A549 (cell line): ENCODE results near the gene P4HA2. TPM values are rescaled to one million over a fixed set of nuclear protein-coding genes. Genes with fewer than 3 reads are reported as not detected.

ENCODE experiments used
- ATAC-seq, 2 experiments: fragments of 200-7000 bp in 1 of 2; fragments of >200 bp in 1 of 2; cut with Nextera tagmentation in 1 of 2; cut with Tn5 transposase in 1 of 2; 3 replicates each; pipeline versions ENCODE4 v1.8.0 to v1.9.1; 2018 to 2020; ENCODE audit warnings: mild to moderate bottlenecking in 1 of 2, moderate library complexity in 1 of 2
- CTCF ChIA-PET: fragments of 300-600 bp; sonication (Branson Sonifier 250); formaldehyde crosslinking; extraction: SDS; loops from one replicate; lab custom pipeline; 2021; ENCODE audit warnings: antibody characterized with exemption, inconsistent platforms; lab: Yijun Ruan, JAX
- POLR2A ChIA-PET: fragments of 350-600 bp; formaldehyde crosslinking; extraction: SDS; loops from one replicate; lab custom pipeline; 2021; ENCODE audit warnings: antibody characterized with exemption, inconsistent platforms; lab: Yijun Ruan, JAX
- DNase-seq, 2 experiments: peaks; one replicate each; pipeline versions ENCODE4 v3.0.0 to v3.0.0-alpha.2; 2011 to 2016; ENCODE audit warnings: low read depth in 1 of 2, low spot score in 1 of 2
- FAIRE-seq: peaks from 2 replicates; lab custom pipeline; 2011; peaks lifted over from hg19 to GRCh38; lab: Jason Lieb, UNC
- H3K27ac ChIP-seq, 2 experiments: fragments of >200 bp; sonication (Bioruptor Twin); formaldehyde crosslinking; 3 replicates each; pipeline ENCODE4 v1.5.1; 2016 to 2017
- H3K4me1 ChIP-seq: fragments of >200 bp; sonication (Bioruptor Twin); formaldehyde crosslinking; 3 replicates; pipeline ENCODE4 v1.6.1; 2016
- H3K4me2 ChIP-seq: fragments of >200 bp; sonication (Bioruptor Twin); formaldehyde crosslinking; 3 replicates; pipeline ENCODE4 v1.6.1; 2016
- H3K4me3 ChIP-seq: fragments of >200 bp; sonication (Bioruptor Twin); formaldehyde crosslinking; 3 replicates; pipeline ENCODE4 v1.5.1; 2016
- H3K9me3 ChIP-seq: fragments of >200 bp; sonication (Bioruptor Twin); formaldehyde crosslinking; 3 replicates; pipeline ENCODE4 v1.6.1; 2016
- CEBPB ChIP-seq, 2 experiments: fragments of >200 bp in 1 of 2; sonication (Bioruptor Twin) in 1 of 2; formaldehyde crosslinking in 1 of 2; IDR thresholded peaks; 2 replicates each; pipeline ENCODE4 v1.6.1; 2012 to 2016
- EHMT2 ChIP-seq: fragments of 200-600 bp; sonication (generic); IDR thresholded peaks from 2 replicates; pipeline ENCODE4 v1.6.1; 2016; ENCODE audit warnings: antibody characterized with exemption, low read depth, mild to moderate bottlenecking, moderate library complexity
- EP300 ChIP-seq, 2 experiments: fragments of >200 bp; sonication (Bioruptor Twin); formaldehyde crosslinking; IDR thresholded peaks; 2 replicates in 1 of 2; 3 replicates in 1 of 2; pipeline ENCODE4 v1.6.1; 2016 to 2017
- FOSL2 ChIP-seq, 2 experiments: fragments of 450-650 bp in 1 of 2; fragments of >200 bp in 1 of 2; sonication (Bioruptor Twin) in 1 of 2; formaldehyde crosslinking; IDR thresholded peaks; 2 replicates each; pipeline versions ENCODE4 v1.5.0 to v1.6.1; 2016 to 2020; ENCODE audit warnings: mild to moderate bottlenecking in 1 of 2, moderate library complexity in 1 of 2
- FOXS1 ChIP-seq: fragments of 250-450 bp; sonication (Bioruptor Pico); IDR thresholded peaks from 2 replicates; pipeline ENCODE4 v1.5.0; 2020; ENCODE audit warnings: mild to moderate bottlenecking, moderate library complexity
- GATA3 ChIP-seq: IDR thresholded peaks from 2 replicates; pipeline ENCODE4 v1.6.1; 2012; ENCODE audit warnings: borderline replicate concordance
- JUN ChIP-seq, 2 experiments: fragments of >200 bp; sonication (Bioruptor Twin); formaldehyde crosslinking; IDR thresholded peaks; 2 replicates in 1 of 2; 3 replicates in 1 of 2; pipeline ENCODE4 v1.6.1; 2016 to 2017
- MAFK ChIP-seq: fragments of 450-650 bp; IDR thresholded peaks from 2 replicates; pipeline ENCODE4 v1.6.1; 2014; ENCODE audit not compliant: partially characterized antibody
- NFE2L2 ChIP-seq: fragments of 150-350 bp; conservative IDR thresholded peaks from 2 replicates; pipeline ENCODE4 v1.6.1; 2014; ENCODE audit warnings: low read length
- NPAS2 ChIP-seq: fragments of 250-450 bp; sonication (Bioruptor Pico); IDR thresholded peaks from 2 replicates; pipeline ENCODE4 v1.8.0; 2022; ENCODE audit warnings: mild to moderate bottlenecking, moderate library complexity, borderline replicate concordance
- NR3C1 ChIP-seq: fragments of >200 bp; sonication (Bioruptor Twin); formaldehyde crosslinking; IDR thresholded peaks from 3 replicates; pipeline ENCODE4 v1.6.1; 2017
- PHF8 ChIP-seq: fragments of 200-600 bp; sonication (generic); IDR thresholded peaks from 2 replicates; pipeline ENCODE4 v1.6.1; 2016; ENCODE audit warnings: low read depth, mild to moderate bottlenecking, antibody characterized with exemption, moderate library complexity, borderline replicate concordance
- POLR2A ChIP-seq: IDR thresholded peaks from 2 replicates; pipeline ENCODE4 v1.6.1; 2012; ENCODE audit warnings: mild to moderate bottlenecking, low read length
- RNF2 ChIP-seq: fragments of 200-600 bp; sonication (generic); IDR thresholded peaks from 2 replicates; pipeline ENCODE4 v1.6.1; 2016; ENCODE audit warnings: low read depth, mild to moderate bottlenecking, antibody characterized with exemption, moderate library complexity, borderline replicate concordance
- SREBF2 ChIP-seq: fragments of 450-650 bp; IDR thresholded peaks from 2 replicates; pipeline ENCODE4 v1.6.1; 2014; ENCODE audit warnings: mild to moderate bottlenecking, moderate library complexity
- TFCP2L1 ChIP-seq: fragments of 250-450 bp; sonication (Bioruptor Pico); IDR thresholded peaks from 2 replicates; pipeline ENCODE4 v1.5.0; 2021; ENCODE audit warnings: mild to moderate bottlenecking
- ZC3H11A ChIP-seq: fragments of 450-650 bp; IDR thresholded peaks from 2 replicates; pipeline ENCODE4 v1.6.1; 2014; ENCODE audit warnings: antibody characterized with exemption, mild to moderate bottlenecking
- ZFP36 ChIP-seq: fragments of 450-650 bp; IDR thresholded peaks from 2 replicates; pipeline ENCODE4 v1.6.1; 2014; ENCODE audit warnings: borderline replicate concordance; ENCODE audit not compliant: partially characterized antibody
- WGBS: methylation state at CpG from one replicate; pipeline ENCODE4 v1.1.6; 2017; ENCODE audit errors: missing lambda C conversion rate; 5-methylcytosine and 5-hydroxymethylcytosine counted together
- polyA plus RNA-seq, 4 experiments: library from polyadenylated mRNA; depleted of rRNA in 3 of 4; stranded (reverse); fragments of >200 nt; fragmentation: RNase III in 1 of 4; extraction: RNeasy Plus Mini Kit Qiagen cat#74134 plus additional on column Dnase treatment in 1 of 4; gene quantifications; 2 replicates in 3 of 4; 3 replicates in 1 of 4; pipeline ENCODE4 v1.2.3, GENCODE V29; 2011 to 2017
- TF ChIP-seq, protein P1 (sequence below): fragments of 250-450 bp; sonication (Bioruptor Pico); IDR thresholded peaks from 2 replicates; pipeline ENCODE4 v1.5.0; 2020; ENCODE audit warnings: low read depth, mild to moderate bottlenecking, moderate library complexity
- TF ChIP-seq, protein P2 (sequence below): fragments of >200 bp; sonication (Bioruptor Twin); formaldehyde crosslinking; IDR thresholded peaks from 3 replicates; pipeline ENCODE4 v1.6.1; 2016
- TF ChIP-seq, protein P3 (sequence below): fragments of 150-350 bp; IDR thresholded peaks from 2 replicates; pipeline ENCODE4 v1.6.1; 2014; ENCODE audit warnings: low read depth, mild to moderate bottlenecking, low read length
- TF ChIP-seq, protein P4 (sequence below): IDR thresholded peaks from 2 replicates; pipeline ENCODE4 v1.6.1; 2012; ENCODE audit warnings: low read depth, borderline replicate concordance
- TF ChIP-seq, protein P5 (sequence below): fragments of >200 bp; sonication (Bioruptor Twin); formaldehyde crosslinking; IDR thresholded peaks from 2 replicates; pipeline ENCODE4 v1.6.1; 2016

Gene P4HA2
- polyA plus RNA-seq, 2 of the 4 experiments (the other 2 are of a cell fraction) = 36.4 to 45.0 TPM

DNA sequence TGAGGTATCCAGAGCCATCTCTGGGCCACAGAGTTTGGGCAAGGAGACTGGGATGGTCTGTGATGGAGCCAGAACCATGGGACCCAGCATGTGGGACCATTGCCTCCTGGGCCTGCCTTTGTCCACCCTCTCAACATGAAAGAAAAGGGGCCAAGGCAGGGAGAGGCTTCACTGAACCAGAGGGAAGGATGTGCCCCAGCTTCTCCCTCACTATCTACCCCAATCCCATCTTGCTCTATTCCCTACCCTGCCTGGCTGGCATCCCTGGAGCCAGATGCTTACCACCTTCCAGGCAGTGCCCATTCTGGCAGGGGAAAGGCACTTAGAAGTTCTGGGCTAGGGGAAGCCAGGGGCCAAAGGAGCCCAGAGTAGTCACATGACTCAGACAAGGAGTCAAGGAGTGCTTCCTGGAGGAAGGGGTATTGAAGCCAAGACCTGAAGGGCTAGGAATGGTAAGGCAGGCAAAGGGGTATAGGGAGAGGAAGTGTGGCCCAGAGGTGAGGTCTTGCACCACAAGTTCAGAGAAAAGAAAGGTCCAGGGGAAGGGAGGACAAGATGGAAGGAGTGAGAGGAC is 39.6 kb upstream of the P4HA2 start:
- no peak overlapping the region for H3K4me2 ChIP-seq
- H3K27ac ChIP-seq = peak overlapping the region in 1 of 2 experiments; percentile 77; a peak in 2 of 6 replicates
- H3K9me3 ChIP-seq = no peaks in the 10 kb centered on the region
- FAIRE-seq (no peak), DNase-seq (no peak), ATAC-seq (no peak)
- ChIA-PET POLR2A (interaction anchor here (1.2 kb wide), 1 partner anchor 39 kb away, joined by 3 read pairs; the partner anchor contains the start of gene P4HA2), CTCF (interaction anchor here (1.0 to 2.4 kb wide), 7 partner anchors 16 to 204 kb away, joined by 3 to 7 read pairs (median 4); no protein-coding TSS in a partner anchor)
- TF ChIP-seq GATA3 (no peak), FOXS1 (CRISPR knock-in tag) (no peak), ZFP36 (peak; percentile 31), TFCP2L1 (CRISPR knock-in tag) (no peak)
- TF ChIP-seq, protein P1, sequence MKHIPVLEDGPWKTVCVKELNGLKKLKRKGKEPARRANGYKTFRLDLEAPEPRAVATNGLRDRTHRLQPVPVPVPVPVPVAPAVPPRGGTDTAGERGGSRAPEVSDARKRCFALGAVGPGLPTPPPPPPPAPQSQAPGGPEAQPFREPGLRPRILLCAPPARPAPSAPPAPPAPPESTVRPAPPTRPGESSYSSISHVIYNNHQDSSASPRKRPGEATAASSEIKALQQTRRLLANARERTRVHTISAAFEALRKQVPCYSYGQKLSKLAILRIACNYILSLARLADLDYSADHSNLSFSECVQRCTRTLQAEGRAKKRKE (CRISPR knock-in tag) = no peak
- H3K4me1 ChIP-seq = peaks cover 41% of the 10 kb centered on the region
- no peak overlapping the region for H3K4me3 ChIP-seq

DNA sequence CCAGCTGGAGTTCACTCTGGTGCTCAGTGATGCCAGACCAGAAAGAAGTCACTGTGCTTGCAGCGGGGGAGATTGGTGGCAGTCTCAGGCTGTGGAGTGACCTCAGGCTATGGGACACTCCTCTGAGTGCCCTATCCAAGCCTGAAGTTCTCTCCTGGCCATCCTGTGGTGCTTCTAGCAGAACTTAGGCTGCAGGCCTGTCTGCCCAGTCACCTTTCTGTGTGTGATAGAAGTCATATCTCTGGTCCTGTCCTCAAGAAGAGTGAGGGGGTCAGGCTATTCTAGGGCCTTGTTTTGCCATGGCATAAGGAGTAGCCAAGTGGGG is 39.1 kb upstream of the P4HA2 start:
- no peak for FAIRE-seq

DNA sequence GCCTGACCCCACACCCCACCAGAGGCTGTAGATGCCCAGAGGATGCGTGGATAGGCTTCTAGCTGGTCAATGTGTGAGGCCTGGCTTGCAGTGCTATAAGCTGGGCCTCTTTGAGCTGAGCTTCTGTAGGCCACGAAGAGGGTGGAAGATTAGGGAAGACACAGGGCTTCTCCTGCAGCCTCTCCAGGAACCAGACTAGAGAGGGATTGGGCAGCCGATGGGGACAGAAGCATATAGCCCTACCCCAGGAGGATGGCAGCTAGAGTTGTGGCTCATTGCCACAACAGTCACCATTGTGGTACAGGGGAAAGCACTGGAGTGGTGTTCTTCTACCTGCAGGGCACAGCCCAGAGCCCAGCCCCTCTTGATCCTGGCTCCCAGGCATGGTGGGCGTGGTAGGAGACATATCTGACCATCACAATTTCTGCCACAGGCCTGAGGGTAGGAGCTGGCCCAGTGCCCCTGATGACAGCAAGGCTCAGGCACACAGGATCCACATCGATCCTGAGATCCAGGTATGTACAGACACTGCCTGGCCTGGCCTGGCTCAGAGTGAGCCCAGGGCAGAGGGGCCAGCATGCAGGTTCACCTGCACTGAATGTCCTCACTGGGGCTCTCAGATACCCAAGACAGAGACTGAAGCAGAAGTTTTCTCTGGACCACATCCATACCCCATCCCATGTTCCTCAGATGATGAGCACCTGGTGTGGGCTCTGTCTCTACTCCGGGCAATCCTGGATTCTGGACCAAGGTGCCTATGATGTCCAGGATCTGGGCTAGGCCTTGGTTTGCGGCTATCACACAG is 38.6 kb upstream of the P4HA2 start:
- H3K4me1 ChIP-seq = peaks cover 43% of the 10 kb centered on the region
- no peak for FAIRE-seq

More for the DNA sequence above, 39.1 kb upstream of the P4HA2 start:
- 80% methylated on average over 1 of the region's 1 CpG for WGBS
- peak overlapping the region in 1 of 2 experiments; percentile 77; a peak in 2 of 6 replicates for H3K27ac ChIP-seq
- ATAC-seq (no peak), DNase-seq (no peak)
- peaks cover 41% of the 10 kb centered on the region for H3K4me1 ChIP-seq
- POLR2A ChIA-PET = interaction anchor here (1.5 kb wide), 1 partner anchor 27 kb away, joined by 9 read pairs; the partner anchor contains the start of gene SLC22A4
- TF ChIP-seq CEBPB (IDR thresholded peaks at IDR 0.05) = no peak
- TF ChIP-seq, protein P2, sequence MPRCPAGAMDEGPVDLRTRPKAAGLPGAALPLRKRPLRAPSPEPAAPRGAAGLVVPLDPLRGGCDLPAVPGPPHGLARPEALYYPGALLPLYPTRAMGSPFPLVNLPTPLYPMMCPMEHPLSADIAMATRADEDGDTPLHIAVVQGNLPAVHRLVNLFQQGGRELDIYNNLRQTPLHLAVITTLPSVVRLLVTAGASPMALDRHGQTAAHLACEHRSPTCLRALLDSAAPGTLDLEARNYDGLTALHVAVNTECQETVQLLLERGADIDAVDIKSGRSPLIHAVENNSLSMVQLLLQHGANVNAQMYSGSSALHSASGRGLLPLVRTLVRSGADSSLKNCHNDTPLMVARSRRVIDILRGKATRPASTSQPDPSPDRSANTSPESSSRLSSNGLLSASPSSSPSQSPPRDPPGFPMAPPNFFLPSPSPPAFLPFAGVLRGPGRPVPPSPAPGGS = no peak
- no peak for TF ChIP-seq FOSL2 (IDR thresholded peaks at IDR 0.05)
- TF ChIP-seq FOSL2 (CRISPR knock-in tag; IDR thresholded peaks at IDR 0.05) = no peak
- TF ChIP-seq JUN (IDR thresholded peaks at IDR 0.05) = no peak
- TF ChIP-seq NPAS2 (CRISPR knock-in tag) = no peak
- TF ChIP-seq NFE2L2 = no peak
- TF ChIP-seq RNF2 = no peak
- no peak for TF ChIP-seq ZC3H11A
- no peak for TF ChIP-seq NR3C1
- TF ChIP-seq ZFP36 = no peak
- TF ChIP-seq EHMT2 = no peak
- TF ChIP-seq EP300 (IDR thresholded peaks at IDR 0.05) = no peak
- TF ChIP-seq, protein P3, sequence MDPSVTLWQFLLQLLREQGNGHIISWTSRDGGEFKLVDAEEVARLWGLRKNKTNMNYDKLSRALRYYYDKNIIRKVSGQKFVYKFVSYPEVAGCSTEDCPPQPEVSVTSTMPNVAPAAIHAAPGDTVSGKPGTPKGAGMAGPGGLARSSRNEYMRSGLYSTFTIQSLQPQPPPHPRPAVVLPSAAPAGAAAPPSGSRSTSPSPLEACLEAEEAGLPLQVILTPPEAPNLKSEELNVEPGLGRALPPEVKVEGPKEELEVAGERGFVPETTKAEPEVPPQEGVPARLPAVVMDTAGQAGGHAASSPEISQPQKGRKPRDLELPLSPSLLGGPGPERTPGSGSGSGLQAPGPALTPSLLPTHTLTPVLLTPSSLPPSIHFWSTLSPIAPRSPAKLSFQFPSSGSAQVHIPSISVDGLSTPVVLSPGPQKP = no peak
- TF ChIP-seq SREBF2 = no peak
- TF ChIP-seq TFCP2L1 (CRISPR knock-in tag) = no peak
- TF ChIP-seq POLR2A = no peak
- no peak for TF ChIP-seq MAFK
- TF ChIP-seq PHF8 = no peak
- H3K4me2 ChIP-seq = no peak overlapping the region
- CTCF ChIA-PET = interaction anchor here (1.0 to 1.8 kb wide), 3 partner anchors 16 to 29 kb away, joined by 3 to 4 read pairs (median 4); no protein-coding TSS in a partner anchor
- H3K9me3 ChIP-seq = no peaks in the 10 kb centered on the region
- H3K4me3 ChIP-seq = no peak overlapping the region

More for the DNA sequence above, 38.6 kb upstream of the P4HA2 start:
- CTCF ChIA-PET = interaction anchor here (1.0 to 1.8 kb wide), 4 partner anchors 13 to 28 kb away, joined by 3 to 4 read pairs (median 4); no protein-coding TSS in a partner anchor
- peak overlapping the region; percentile 48 to 77; a peak in 5 of 6 replicates for H3K27ac ChIP-seq
- DNase-seq (no peak), ATAC-seq (peak in 1 of 2 experiments; percentile 2; a peak in 1 of 6 replicates)
- peak overlapping the region; percentile 24; the same call in 1 of the 3 replicates for H3K4me2 ChIP-seq
- H3K4me3 ChIP-seq = no peak overlapping the region
- no peaks in the 10 kb centered on the region for H3K9me3 ChIP-seq
- POLR2A ChIA-PET = interaction anchor here (1.5 kb wide), 1 partner anchor 27 kb away, joined by 9 read pairs; the partner anchor contains the start of gene SLC22A4
- WGBS = 90% methylated on average over 7 of the region's 7 CpGs
- TF ChIP-seq, protein P4, sequence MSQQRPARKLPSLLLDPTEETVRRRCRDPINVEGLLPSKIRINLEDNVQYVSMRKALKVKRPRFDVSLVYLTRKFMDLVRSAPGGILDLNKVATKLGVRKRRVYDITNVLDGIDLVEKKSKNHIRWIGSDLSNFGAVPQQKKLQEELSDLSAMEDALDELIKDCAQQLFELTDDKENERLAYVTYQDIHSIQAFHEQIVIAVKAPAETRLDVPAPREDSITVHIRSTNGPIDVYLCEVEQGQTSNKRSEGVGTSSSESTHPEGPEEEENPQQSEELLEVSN = 0 out of 2 replicates have a peak, but pooled peaks have one; percentile 14
- TF ChIP-seq, protein P5, sequence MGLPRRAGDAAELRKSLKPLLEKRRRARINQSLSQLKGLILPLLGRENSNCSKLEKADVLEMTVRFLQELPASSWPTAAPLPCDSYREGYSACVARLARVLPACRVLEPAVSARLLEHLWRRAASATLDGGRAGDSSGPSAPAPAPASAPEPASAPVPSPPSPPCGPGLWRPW = no peak
